ENCODE data around the gene LOXL1. TPM values are rescaled to one million over a fixed set of nuclear protein-coding genes. Genes with fewer than 3 reads are reported as not detected.
"Not testable (repeated sequence)": the region's sequence is repeated elsewhere in the genome, so short reads cannot be mapped to it uniquely, and the experiment has no call there.

Gene LOXL1
- total RNA-seq, 2 experiments from 2014 or later, result 3.4 to 3.5 TPM

GRCh38 chr15:73956743-73957135 is 30.5 kb downstream of the LOXL1 start:
- Mint-ChIP-seq H3K36me3 (ENCODE audit: low read depth) (no peaks in the 10 kb centered on the region), H3K4me3 (no peak overlapping the region), H3K4me1 (peaks cover 47% of the 10 kb centered on the region), H3K27me3 (no peaks in the 10 kb centered on the region), H3K9me3 (no peaks in the 10 kb centered on the region), H3K27ac (no peak overlapping the region)
- DNase-seq, result no peak
- CTCF ChIA-PET, result interaction anchor here (0.9 to 1.8 kb wide), 5 partner anchors 10 to 22 kb away, joined by 3 to 8 read pairs (median 5); no protein-coding TSS in a partner anchor
- POLR2A ChIA-PET, result no interaction called here

- ChIA-PET POLR2A (no interaction called here), CTCF (interaction anchor here (1.4 to 1.8 kb wide), 3 partner anchors 9 to 16 kb away, joined by 4 to 8 read pairs (median 5); no protein-coding TSS in a partner anchor)
- peaks cover 45% of the 10 kb centered on the region for H3K4me1 Mint-ChIP-seq
- H3K4me3 Mint-ChIP-seq, result no peak overlapping the region
- no peaks in the 10 kb centered on the region for H3K9me3 Mint-ChIP-seq
- H3K27ac Mint-ChIP-seq, result peak overlapping the region; percentile 73
- no peaks in the 10 kb centered on the region for H3K27me3 Mint-ChIP-seq
- no peaks in the 10 kb centered on the region for H3K36me3 Mint-ChIP-seq (ENCODE audit: low read depth)
- no peak for DNase-seq
Measured at GRCh38 chr15:73957276-73957675, 31.0 kb downstream of the LOXL1 start.

GRCh38 chr15:73957785-73958184 is 31.5 kb downstream of the LOXL1 start:
- POLR2A ChIA-PET, result no interaction called here
- H3K27ac Mint-ChIP-seq, result no peak overlapping the region

GRCh38 chr15:73959012-73959581 is 32.8 kb downstream of the LOXL1 start:
- CTCF ChIA-PET, result interaction anchor here (0.6 to 3.1 kb wide), 13 partner anchors 9 to 348 kb away, joined by 3 to 21 read pairs (median 3); no protein-coding TSS in a partner anchor
- peaks cover 40% of the 10 kb centered on the region for H3K4me1 Mint-ChIP-seq
- no peaks in the 10 kb centered on the region for H3K36me3 Mint-ChIP-seq (ENCODE audit: low read depth)
- peak; percentile 59 for DNase-seq
- peaks cover 4% of the 10 kb centered on the region for H3K27me3 Mint-ChIP-seq
- peak overlapping the region; percentile 85 for H3K27ac Mint-ChIP-seq
- POLR2A ChIA-PET, result interaction anchor here (0.7 kb wide), 1 partner anchor 80 kb away, joined by 3 read pairs; no protein-coding TSS in a partner anchor
- peak overlapping the region; percentile 4 for H3K4me3 Mint-ChIP-seq
- H3K9me3 Mint-ChIP-seq, result no peaks in the 10 kb centered on the region

More at GRCh38 chr15:73957785-73958184, 31.5 kb downstream of the LOXL1 start:
- CTCF ChIA-PET, result interaction anchor here (1.3 to 3.1 kb wide), 7 partner anchors 8 to 49 kb away, joined by 3 to 21 read pairs (median 6); no protein-coding TSS in a partner anchor
- Mint-ChIP-seq H3K27me3 (no peaks in the 10 kb centered on the region), H3K4me3 (no peak overlapping the region), H3K36me3 (ENCODE audit: low read depth) (no peaks in the 10 kb centered on the region), H3K9me3 (no peaks in the 10 kb centered on the region), H3K4me1 (peaks cover 42% of the 10 kb centered on the region)
- no peak for DNase-seq

- no peak overlapping the region for H3K4me3 Mint-ChIP-seq
Measured at GRCh38 chr15:73959801-73960200, 33.5 kb downstream of the LOXL1 start.

GRCh38 chr15:73960472-73961070 is 34.3 kb downstream of the LOXL1 start:
- H3K27me3 Mint-ChIP-seq; H3K4me3 Mint-ChIP-seq; H3K36me3 Mint-ChIP-seq (ENCODE audit: low read depth); H3K9me3 Mint-ChIP-seq; DNase-seq; POLR2A ChIA-PET: not testable (repeated sequence)
- CTCF ChIA-PET, result interaction anchor here (0.6 to 3.1 kb wide), 6 partner anchors 9 to 542 kb away, joined by 3 to 21 read pairs (median 6); partner anchors contain the start of gene PML
- Mint-ChIP-seq H3K4me1 (peaks cover 50% of the 10 kb centered on the region), H3K27ac (peak overlapping the region; percentile 84)

More at GRCh38 chr15:73959801-73960200, 33.5 kb downstream of the LOXL1 start:
- POLR2A ChIA-PET, result interaction anchor here (0.7 kb wide), 1 partner anchor 79 kb away, joined by 3 read pairs; no protein-coding TSS in a partner anchor
- DNase-seq, result no peak
- CTCF ChIA-PET, result interaction anchor here (1.1 to 3.1 kb wide), 5 partner anchors 8 to 51 kb away, joined by 3 to 21 read pairs (median 6); no protein-coding TSS in a partner anchor
- Mint-ChIP-seq H3K9me3 (no peaks in the 10 kb centered on the region), H3K27ac (peak overlapping the region; percentile 85), H3K27me3 (peaks cover 4% of the 10 kb centered on the region), H3K4me1 (peaks cover 43% of the 10 kb centered on the region), H3K36me3 (ENCODE audit: low read depth) (no peaks in the 10 kb centered on the region)

- Mint-ChIP-seq H3K9me3 (peaks cover 2% of the 10 kb centered on the region), H3K27ac (no peak overlapping the region), H3K4me1 (peaks cover 55% of the 10 kb centered on the region), H3K27me3 (peaks cover 4% of the 10 kb centered on the region), H3K4me3 (no peak overlapping the region), H3K36me3 (ENCODE audit: low read depth) (peaks cover 2% of the 10 kb centered on the region)
- no peak for DNase-seq
- ChIA-PET POLR2A (no interaction called here), CTCF (interaction anchor here (1.4 to 2.9 kb wide), 2 partner anchors 11 kb away, joined by 10 to 11 read pairs; no protein-coding TSS in a partner anchor)
Measured at GRCh38 chr15:73962433-73962832, 36.2 kb downstream of the LOXL1 start.

GRCh38 chr15:73964736-73965093 is 38.5 kb downstream of the LOXL1 start:
- H3K27me3 Mint-ChIP-seq, result peaks cover 4% of the 10 kb centered on the region
- ChIA-PET POLR2A (no interaction called here), CTCF (interaction anchor here (0.7 to 5.6 kb wide), 10 partner anchors 8 to 473 kb away, joined by 3 to 37 read pairs (median 4); no protein-coding TSS in a partner anchor)
- H3K27ac Mint-ChIP-seq, result peak overlapping the region; percentile 85
- peaks cover 3% of the 10 kb centered on the region for H3K36me3 Mint-ChIP-seq (ENCODE audit: low read depth)
- peak; percentile 89 for DNase-seq
- peaks cover 46% of the 10 kb centered on the region for H3K4me1 Mint-ChIP-seq
- H3K9me3 Mint-ChIP-seq, result peaks cover 2% of the 10 kb centered on the region
- peak overlapping the region; percentile 50 for H3K4me3 Mint-ChIP-seq

GRCh38 chr15:73965094-73965757 is 39.0 kb downstream of the LOXL1 start:
- Mint-ChIP-seq H3K4me1 (peaks cover 44% of the 10 kb centered on the region), H3K27ac (peak overlapping the region; percentile 85), H3K27me3 (peaks cover 4% of the 10 kb centered on the region), H3K36me3 (ENCODE audit: low read depth) (peaks cover 3% of the 10 kb centered on the region), H3K4me3 (peak overlapping the region; percentile 50), H3K9me3 (peaks cover 2% of the 10 kb centered on the region)
- POLR2A ChIA-PET, result interaction anchor here (1.0 kb wide), 1 partner anchor 14 kb away, joined by 3 read pairs; no protein-coding TSS in a partner anchor
- DNase-seq, result no peak
- CTCF ChIA-PET, result interaction anchor here (0.8 to 5.6 kb wide), 12 partner anchors 8 to 473 kb away, joined by 3 to 37 read pairs (median 4); no protein-coding TSS in a partner anchor

- Mint-ChIP-seq H3K4me1 (peaks cover 41% of the 10 kb centered on the region), H3K9me3 (peaks cover 2% of the 10 kb centered on the region), H3K27me3 (peaks cover 4% of the 10 kb centered on the region), H3K36me3 (ENCODE audit: low read depth) (peaks cover 3% of the 10 kb centered on the region), H3K27ac (peak overlapping the region; percentile 85), H3K4me3 (peak overlapping the region; percentile 32)
- CTCF ChIA-PET, result interaction anchor here (0.7 to 5.6 kb wide), 10 partner anchors 9 to 472 kb away, joined by 3 to 37 read pairs (median 4); no protein-coding TSS in a partner anchor
- peak; percentile 60 for DNase-seq
- POLR2A ChIA-PET, result interaction anchor here (1.0 kb wide), 1 partner anchor 15 kb away, joined by 3 read pairs; no protein-coding TSS in a partner anchor
Measured at GRCh38 chr15:73965758-73966113, 39.5 kb downstream of the LOXL1 start.

GRCh38 chr15:73968461-73968860 is 42.2 kb downstream of the LOXL1 start:
- no peak overlapping the region for H3K27ac Mint-ChIP-seq
- H3K27me3 Mint-ChIP-seq, result no peaks in the 10 kb centered on the region
- peaks cover 3% of the 10 kb centered on the region for H3K36me3 Mint-ChIP-seq (ENCODE audit: low read depth)
- ChIA-PET POLR2A (no interaction called here), CTCF (interaction anchor here (5.6 to 7.9 kb wide), 2 partner anchors 18 to 24 kb away, joined by 37 to 63 read pairs; partner anchors contain the start of genes PML and STOML1)
- DNase-seq, result no peak
- peaks cover 2% of the 10 kb centered on the region for H3K9me3 Mint-ChIP-seq
- H3K4me3 Mint-ChIP-seq, result no peak overlapping the region
- H3K4me1 Mint-ChIP-seq, result peaks cover 53% of the 10 kb centered on the region

GRCh38 chr15:73969151-73969759 is 43.0 kb downstream of the LOXL1 start:
- no peak overlapping the region for H3K27ac Mint-ChIP-seq
- peaks cover 4% of the 10 kb centered on the region for H3K36me3 Mint-ChIP-seq (ENCODE audit: low read depth)
- H3K4me3 Mint-ChIP-seq, result no peak overlapping the region
- H3K27me3 Mint-ChIP-seq, result peaks cover under 1% of the 10 kb centered on the region
- H3K9me3 Mint-ChIP-seq, result peaks cover 3% of the 10 kb centered on the region
- no peak for DNase-seq
- peaks cover 55% of the 10 kb centered on the region for H3K4me1 Mint-ChIP-seq
- POLR2A ChIA-PET, result no interaction called here
- CTCF ChIA-PET, result interaction anchor here (0.6 to 7.9 kb wide), 3 partner anchors 18 to 463 kb away, joined by 3 to 63 read pairs (median 5); partner anchors contain the start of genes PML and STOML1

Data from activated CD4-positive, alpha-beta T cell treated with anti-CD3 and anti-CD28 coated beads, Interleukin-2, amount 10 ng/mL, durations not matched to agents 7 days and 5 days (primary cell).